GM18519 (cell line): ENCODE measurements around the gene HPCAL4.

Experiments
- ATAC-seq: cut with Tn5 transposase; IDR thresholded peaks from one replicate; pipeline ENCODE4 v1.9.1; 2021; ENCODE audit warnings: mild to moderate bottlenecking, moderate library complexity; ENCODE audit not compliant: unreplicated experiment, low FRiP score

Gene HPCAL4

DNA sequence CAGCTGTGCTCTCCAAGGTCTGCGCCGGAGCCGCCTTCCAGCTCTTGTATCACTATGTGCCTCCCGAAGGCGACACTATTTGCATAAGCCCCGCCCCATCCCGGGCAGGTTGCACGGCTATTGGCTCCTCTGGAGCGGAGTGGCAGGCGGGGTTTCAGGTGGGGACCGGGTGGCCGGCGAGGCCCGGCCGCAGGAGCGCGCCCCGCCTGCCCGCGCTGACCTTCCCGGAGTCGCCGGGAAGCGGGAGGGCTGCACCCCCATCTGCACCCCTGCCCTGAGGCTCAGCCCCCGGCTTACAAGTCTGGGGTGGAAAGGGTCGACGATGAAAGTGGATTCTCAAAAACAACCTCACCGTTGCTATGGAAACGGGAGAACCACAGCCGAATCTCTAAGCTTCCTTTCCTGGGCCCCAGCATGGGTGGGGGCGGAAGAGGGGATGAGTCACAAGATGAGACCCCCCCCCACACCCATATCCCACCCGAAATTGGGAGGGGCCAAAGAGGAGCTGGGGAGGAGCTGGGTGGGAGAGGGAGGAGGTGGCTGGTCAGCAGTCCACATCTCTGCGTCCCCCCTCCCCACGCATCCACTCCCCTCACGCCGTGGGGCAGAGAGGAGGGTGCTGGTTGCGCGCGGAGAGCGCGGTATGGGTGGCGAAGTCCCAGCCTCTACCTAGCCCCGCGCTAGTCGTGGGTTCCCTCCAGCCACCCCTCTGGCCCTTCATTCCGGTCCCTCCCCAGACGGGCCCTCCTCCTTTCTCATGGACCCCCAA is at the start of gene HPCAL4:
Gene HPCAL4, minus strand, starts transcription at position 51 of the 769 bp plus-strand sequence. CDS start 6,830 bp downstream, outside the sequence.
- peak; percentile 73 for ATAC-seq

DNA sequence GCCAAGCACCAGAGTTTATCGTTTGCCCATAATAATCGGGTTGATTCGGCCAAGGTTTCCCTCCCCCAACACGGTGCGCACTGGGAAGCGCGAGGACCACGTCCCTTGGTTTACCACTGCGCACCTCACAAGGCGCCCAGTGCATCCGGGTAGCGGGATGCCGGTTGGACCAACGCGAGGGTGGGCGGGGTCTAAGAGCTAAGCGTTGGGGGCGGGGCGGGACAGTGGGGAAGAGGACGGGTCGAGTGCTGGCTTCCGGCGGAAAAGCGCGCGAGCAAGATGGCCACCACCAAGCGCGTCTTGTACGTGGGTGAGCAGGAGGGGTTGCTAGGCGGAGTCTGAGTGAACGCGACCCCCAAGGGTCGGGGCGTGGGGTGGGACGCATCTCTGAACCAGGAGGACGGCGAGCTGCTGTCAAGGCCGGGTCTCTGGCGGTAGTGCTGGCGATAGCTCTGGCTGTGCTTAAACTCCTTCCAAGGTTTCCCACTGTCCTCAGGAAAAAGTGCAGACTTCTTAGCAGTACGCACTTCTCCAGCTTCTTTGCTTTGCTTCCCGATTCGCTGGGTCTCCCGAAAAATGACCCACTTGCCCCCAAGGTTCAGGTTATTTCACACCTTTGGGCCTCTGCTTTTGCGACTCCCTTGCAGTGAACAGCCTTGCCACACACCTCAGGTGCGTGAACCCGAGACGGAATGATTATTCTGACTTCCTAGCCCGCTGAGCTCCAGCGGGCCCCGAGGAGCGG is 47.6 kb upstream of the HPCAL4 start, which contains the start of gene PPIE:
Gene PPIE, plus strand, starts transcription at position 261 of the 745 bp plus-strand sequence. Its CDS starts 19 bp downstream, at position 280.
- no peak for ATAC-seq

DNA sequence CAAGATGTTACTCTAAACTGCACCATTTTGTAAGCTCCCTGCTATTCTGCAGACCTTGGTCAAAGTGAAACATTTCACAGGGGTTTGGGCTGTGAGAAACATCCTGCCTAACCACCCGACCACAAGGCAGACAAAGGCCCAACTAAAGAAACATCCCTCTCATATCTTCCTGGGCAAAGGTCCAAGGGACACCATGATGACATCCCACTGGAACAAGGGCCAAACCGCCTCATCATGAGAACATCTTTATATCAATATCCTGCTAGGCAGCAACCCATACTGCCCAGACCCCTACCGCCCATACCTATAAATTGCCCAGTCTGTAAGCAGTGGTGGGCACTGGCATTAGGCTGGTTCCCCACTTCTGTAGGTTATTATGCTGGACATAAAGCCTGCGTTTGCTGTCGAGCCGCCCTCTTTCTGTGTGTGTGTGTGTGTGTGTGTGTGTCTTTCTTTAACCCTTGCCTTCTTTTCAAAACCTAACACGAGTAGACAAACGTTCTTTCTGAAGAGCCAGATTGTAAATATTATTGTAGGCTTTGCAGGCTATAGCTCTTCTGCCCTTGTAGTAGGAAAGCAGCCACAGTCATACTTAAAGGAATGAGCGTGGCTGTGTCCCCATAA is 46.4 kb upstream of the HPCAL4 start:
- no peak for ATAC-seq

DNA sequence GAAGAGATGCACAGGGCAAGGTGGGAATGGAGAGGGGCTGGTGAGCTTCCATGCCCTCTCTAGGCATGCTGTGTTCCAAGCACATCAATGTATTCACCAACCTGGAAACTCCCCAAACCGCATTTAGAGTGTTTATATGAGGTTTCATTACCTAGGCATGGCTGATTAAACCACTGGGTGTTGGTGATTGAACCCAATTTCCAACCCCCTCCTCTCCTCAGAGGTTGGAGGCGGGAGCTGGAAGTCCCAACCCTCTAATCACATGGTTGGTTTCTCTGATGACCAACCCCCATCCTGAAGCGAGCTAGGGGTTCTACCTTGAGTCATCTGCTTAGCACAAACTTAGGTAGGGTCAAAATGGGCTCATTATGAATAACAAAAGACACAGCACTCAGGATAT is 44.5 kb upstream of the HPCAL4 start:
- ATAC-seq: no peak

DNA sequence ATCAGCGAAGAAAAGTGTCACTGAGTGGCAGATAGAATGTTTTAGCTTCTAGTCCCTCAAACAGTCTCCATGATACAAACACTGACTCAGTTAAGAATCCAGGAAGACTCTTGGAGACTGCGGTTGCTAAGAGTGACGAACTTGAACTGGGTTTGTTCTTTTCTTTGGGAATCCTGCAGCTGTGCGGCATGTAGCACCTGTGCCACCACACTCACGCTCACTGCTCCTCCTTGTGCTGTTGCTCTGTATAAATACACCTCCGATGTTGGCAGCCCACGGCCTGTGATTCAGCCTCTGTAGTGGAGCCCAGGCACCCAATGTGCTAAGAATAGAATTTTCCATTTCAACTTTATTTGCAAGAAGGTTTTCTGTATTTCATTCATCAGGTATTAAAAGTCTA is 41.9 kb upstream of the HPCAL4 start:
- no peak for ATAC-seq

DNA sequence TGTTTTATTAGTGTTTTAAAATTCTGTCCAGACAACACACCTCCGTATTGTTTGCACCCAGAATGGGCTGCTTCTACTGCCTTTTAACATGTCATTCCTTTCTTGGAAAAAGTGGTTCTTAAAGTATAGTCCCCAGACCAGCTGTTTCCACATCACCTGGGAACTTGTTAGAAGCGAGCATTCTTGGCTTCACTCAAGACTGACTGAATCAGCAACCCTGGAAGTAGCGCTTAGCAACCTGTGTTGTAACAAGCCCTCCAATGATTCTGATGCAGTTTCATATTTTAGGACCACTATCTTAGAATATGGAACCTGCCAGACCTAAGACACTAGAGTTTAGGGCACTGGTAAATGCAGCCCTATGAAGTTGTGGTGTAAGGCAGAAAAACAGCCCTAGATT is 41.5 kb upstream of the HPCAL4 start:
- no peak for ATAC-seq

DNA sequence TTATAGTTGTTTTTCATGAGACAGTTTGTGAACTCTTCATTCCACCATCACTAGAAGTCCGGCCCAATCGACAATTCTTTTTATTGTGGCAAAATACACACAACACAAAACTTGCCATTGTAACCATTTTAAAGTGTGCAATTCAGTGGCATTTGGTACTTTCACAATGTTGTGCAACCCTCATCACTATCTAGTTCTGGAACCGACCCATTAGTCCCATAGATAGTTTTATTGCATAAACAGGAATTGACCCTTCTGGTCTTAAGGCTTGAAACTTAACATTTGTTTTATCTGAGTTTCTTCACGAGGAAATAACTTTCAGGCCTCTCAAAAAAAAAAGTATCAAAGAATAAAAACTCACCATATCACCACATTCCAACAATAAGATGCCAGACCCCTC is 38.6 kb upstream of the HPCAL4 start:
- ATAC-seq: no peak

DNA sequence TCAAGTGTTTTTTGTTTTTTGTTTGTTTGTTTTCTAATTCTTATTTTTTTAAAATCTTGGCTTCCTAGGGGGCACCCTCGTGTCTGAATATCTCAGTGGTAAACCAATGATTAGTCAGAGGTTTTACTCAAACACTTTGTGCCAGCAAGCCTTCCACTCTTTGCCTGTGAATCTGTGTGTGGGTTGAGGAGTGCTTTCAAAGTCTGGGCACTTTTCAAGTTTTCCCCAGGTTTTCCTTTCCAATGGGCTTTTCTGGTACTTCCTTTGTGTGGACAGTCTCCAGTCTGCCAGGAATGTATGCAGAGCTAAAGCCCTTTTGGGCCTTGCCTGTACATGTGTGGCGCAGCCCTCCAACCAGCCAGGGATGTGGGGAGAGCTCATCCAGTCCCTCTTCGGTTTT is 37.8 kb upstream of the HPCAL4 start:
- no peak for ATAC-seq

DNA sequence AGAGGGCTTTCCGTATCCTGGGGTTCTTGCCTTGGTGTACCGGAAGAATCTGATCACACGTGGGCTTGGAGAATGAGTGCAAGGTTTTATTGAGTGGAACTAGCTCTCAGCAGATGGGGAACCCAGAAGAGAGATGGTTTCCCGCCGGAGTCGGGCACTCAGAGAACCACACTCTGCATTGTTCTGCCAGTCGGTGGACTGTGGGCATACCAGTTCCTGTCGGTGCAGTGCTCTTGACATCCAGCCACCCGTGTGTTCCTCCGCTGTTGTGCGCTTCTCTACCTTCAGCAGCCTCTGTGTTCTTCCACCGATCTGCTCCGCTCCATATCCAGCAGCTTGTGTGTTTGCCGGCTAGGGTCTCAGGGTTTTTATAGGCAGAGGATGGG is 36.7 kb upstream of the HPCAL4 start:
- ATAC-seq: no peak

DNA sequence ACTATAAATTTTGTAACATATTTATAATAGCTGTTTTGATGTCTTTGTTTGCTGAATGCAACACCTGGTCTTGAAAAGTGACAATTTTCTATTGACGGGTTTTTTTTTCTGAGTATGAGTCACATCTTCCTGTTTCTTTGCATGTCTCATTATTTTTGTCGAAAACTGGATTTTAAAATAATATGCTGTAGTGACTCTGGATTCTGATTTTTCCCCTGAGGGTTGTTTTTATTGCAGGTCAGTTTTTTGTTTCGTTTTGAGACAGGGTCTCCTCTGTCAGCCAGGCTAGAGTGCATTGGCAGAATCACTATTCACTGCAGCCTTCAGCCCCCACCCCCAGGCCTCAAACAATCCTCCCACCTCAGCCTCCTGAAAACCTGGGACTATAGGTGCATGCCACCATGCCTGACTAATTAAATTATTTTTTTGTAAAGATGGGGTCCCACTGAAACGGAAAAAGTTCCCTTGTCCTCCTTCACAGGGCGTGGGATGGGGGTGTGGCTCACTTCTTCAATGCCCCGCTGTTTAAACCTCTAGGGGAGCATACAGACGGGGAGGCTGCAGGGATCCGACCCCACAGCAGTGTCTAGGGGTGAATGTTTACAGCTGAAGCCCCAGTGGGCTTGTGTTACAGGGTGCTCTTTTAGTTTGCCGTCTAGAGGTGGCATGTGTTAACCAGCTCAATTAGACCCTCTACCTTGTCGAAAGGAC is 36.1 kb upstream of the HPCAL4 start:
- ATAC-seq: no peak

DNA sequence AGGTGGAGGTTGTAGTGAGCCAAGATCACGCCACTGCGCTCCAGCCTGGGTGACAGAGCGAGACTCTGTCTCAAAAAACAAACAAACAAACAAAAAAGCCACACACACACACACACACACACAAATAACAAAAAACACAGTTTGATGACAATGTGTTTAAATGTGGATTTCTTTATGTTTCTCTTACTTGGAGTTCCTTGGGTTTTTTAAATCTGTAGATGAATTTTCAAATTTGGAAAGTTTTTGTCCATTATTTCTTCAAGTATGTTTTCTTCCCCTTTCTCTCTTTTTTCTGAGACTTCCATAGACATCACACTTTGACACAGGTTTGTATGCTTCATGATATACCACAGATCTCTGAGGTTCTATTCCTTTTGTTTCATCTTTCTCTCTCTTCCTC is 35.4 kb upstream of the HPCAL4 start:
- ATAC-seq: no peak

DNA sequence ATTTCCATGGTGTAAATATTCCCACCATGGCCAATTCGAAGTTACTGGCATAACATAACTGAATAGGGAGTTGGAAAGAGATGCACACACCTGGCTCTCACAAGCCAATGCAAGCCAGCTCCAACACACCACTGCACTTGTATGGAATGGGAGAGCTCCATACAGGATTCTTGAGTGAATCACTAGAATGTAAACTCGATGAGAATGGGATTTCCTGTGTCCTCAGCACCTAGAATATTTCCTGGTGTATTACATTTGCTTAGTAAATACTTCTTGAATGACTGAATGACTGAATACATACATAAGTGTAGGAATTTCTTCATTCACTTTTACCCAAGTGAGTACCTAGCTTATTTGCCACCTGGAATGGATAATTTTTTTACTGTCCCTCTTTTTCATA is 31.3 kb upstream of the HPCAL4 start:
- no peak for ATAC-seq

DNA sequence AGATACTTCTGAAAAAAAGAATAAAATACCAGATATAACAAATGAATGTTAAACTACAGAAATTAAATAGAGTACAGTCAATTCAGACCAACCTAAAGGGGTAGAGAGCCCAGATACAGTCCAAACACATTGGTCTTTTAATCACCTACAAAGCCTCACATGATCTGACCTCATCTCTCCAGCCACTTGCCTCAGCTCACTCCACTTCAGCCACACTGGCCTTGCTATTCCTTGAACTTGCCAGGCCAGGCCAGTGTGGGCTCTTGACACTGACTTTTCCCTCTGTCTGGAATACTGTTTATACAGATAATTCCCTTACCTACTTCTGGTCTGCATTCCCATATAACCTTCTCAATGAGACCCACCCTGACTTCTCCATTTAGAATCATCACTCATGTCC is 30.4 kb upstream of the HPCAL4 start:
- ATAC-seq: no peak

DNA sequence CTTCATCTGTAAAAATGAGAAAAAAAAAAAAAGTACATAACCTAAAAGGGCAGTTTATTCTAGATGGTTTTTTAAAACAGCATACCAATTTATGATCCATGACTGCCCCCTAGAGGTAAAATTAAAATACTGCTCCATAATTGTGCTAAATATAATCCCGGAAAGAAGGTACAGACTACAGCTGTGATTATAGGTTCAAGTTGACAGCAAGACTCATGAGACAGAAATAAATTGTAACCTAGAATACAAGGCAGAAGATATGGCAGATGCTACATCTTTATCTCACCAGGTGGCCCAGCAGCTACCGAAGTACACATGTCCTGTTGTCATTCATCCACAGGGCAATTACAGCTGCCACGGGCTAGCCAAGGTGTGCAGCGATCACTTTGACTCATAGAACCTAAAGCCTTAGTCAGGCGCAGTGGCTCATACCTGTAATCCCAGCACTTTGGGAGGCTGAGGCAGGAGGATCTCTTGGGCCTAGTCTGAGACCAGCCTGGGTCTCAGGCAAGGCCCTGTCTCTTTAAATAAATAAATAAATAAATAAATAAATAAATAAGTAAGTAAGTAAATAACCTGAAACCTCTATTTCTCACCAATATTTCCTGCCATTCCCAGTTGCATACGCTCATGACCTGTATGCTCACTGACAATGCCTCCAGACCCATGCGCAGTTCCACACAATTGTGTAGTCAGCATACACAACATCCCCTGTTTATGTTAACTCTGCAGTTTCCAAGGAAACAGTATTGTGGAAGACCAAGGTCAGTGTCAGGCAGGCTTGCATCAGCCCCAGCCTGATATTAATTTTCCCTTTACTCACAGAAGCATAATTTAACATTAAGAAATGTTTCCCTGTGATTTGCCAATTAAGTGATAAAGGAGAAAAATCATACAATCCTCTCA is 29.1 kb upstream of the HPCAL4 start:
- no peak for ATAC-seq

DNA sequence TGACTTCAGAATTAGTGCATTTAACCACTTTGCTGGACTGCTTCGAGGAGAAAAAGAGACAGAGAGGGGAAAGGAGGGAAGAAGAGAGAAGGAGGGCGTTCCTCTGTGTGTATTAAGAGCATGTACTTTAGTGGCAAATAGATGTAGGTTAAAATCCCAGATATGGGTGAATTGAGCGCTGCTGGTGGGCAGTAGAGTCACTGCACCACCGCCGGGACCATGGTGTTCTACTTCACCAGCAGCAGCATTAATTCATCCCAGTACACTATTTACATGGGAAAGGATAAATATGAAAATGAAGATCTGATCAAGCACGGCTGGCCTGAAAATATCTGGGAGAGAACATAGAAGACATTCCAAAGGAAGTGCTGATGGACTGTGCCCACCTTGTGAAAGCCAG is 26.6 kb upstream of the HPCAL4 start:
- ATAC-seq: no peak

DNA sequence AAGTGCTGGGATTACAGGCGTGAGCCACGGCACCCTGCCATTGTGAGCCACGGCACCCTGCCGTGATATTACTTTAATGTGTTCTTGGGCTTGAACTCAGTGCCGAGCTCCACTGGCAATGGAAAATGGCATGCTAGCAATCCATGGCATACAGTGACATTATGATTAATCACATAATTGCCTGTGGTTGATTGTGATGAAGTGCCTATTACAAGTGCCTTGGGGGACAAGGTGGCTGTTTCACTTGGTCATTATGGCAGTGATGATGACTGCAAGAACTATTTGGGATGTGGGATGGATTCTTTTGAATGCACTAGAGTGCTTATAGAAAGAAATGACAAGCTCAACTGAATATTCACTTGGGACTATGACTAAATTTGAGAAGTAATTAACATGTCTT is 22.3 kb upstream of the HPCAL4 start:
- no peak for ATAC-seq

DNA sequence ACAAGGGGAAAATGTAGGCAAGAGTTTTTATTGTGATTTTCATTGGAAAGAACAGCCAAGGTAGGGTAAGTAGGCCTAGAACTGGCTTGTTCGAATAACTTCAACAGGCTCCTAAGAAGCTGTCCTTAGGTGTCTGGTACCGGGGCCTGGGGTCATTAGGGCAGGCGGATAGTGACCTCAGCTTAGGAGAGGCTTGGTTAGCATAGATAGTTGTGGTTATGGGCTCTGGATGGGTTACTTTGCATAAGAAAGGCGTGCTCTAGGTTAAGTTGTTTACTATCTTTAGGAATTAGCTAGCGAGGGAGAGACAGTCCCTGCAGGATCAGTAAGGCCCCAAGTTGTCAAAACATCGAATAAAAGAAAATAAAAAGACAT is 20.7 kb upstream of the HPCAL4 start:
- no peak for ATAC-seq

DNA sequence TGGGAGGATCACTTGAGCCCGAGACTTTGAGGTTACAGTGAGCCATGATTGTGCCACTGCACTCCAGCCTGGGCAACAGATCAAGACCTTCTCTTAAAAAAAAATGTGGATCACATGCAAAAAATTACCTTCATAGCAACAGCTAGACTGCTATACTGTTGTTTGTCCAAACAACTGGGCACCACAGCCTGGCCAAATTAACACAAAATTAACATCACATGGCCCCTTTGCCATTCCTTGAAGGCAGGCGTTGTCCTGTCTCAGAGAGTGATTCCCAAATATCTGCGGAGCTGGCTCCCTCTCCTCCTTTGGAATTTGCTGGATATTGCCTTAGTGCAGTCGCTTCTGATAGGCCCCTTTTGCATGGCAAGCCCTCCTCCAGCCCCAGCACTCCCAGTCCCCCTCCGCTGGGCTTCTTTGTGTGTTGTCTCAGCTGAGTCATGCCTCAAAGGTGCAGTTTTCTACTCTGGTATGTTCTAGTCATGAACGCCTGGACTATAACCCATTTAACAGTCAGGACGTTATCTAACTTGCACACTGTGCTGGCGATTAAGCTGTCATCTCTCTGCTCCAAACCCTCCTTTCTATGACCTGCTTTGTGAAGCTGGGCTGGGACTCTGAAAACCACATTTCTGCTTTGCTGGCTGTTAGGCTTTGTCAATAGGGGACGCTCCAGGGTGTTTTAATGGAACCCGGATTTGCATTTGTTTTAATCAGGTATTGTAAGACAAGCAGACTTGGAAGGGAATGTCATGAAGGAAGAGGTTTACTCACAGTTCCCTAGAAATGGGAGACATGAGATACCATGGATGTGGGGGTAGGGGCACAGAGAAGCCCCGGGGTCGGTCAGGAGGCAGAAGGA is 20.1 kb upstream of the HPCAL4 start:
- no peak for ATAC-seq

DNA sequence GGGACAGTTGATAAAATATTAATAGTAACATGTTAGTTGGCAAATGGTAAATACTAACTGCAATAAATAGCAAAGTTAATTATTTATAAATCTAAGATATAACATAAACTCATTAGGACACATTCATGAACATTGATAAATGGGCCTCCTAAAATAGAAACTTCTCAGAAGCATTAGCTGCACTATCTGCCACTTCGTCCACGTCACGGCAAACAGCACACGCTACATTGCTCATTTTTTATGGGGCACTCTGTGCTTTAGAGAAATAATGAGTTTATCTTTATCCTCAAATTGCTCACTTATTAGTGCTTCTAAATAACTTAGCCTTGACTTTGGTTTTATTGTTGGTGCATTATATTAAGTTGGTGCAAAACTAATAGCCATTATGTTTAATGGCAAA is 16.3 kb upstream of the HPCAL4 start:
- ATAC-seq: no peak
